GM21576 (cell line): ENCODE results near the gene OR7G2.
"Not testable (repeated sequence)": the region's sequence is repeated elsewhere in the genome, so short reads cannot be mapped to it uniquely, and the experiment has no call there.

Source experiments
- ATAC-seq: cut with Tn5 transposase; IDR thresholded peaks from one replicate; pipeline ENCODE4 v1.9.1; 2021; ENCODE audit warnings: mild to moderate bottlenecking, moderate library complexity; ENCODE audit not compliant: unreplicated experiment

Gene OR7G2

DNA sequence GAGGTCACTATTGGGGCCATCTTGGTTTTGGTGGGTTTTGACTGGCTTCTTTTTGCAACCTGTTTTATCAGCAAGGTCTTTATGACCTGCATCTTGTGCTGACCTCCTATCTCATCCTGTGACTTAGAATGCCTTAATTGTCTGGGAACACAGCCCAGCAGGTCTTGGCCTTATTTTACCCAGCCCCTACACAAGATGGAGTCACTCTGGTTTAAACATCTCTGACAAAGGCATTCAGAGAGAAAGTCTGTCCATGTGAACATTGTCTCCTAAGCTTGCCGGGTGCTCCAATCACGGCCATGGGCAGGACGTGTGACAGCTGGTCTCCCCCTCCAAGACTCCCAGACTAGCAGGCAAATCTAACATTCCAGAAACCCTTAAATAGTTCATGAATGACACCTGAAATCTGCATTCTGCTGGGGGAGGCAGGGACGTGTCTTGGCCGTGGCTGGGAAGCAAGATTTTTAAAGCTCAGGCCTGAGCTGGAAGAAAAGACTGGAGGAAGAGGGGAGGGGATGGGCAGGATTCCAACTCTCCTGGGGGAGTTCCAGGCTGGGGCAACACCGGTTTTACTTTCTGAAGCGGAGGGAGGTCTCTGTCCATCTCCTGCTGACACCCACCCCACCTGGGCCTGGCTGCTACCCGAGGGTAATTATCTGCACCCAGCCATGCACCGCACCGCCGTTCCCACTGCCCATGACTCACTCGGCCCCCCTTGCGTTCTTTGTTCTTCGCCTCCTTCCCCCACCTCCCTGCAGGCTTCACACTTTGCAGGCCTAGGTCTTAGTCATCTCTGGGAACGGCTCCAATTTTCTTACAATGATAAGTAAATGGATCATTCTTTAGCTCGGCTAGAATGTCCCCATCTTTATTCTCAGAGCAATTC, 32.0 kb downstream of the OR7G2 start:
- ATAC-seq, result no peak

DNA sequence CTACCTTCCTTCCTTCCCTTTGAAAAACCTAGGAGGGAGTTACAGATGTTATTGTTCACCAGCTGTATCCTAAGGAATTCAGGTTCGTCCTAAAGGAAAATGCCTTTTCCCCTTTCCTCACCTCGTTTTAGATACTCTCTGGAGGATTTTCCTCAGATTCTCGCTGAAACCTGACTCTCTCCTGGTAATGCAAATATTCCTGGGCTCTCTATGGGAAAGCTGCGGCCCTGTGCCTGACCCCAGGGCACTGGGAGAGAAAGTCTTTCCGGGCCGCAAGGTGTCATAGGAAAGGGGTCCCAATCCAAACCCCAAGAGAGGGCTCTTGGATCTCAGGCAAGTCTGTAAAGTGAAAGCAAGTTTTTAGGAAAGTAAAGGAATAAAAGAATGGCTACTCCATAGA, 33.5 kb downstream of the OR7G2 start:
- no peak for ATAC-seq

DNA sequence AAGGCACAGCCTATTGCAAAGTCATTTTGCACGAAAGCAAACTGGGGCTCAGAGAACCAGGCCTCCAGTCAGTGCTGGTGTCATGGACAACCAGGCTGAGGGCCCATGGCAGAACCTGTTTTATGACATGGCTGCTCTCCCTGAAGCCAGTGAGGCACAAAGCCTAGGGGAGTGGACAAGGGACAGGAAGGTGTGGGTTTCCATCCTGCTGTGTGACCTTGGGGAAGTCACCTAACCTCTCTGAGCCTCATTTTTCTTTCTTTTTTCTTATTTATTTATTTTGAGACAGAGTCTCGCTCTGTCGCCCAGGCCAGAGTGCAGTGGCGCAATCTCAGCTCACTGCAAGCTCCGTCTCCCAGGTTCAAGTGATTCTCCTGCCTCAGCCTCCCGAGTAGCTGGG, 35.6 kb downstream of the OR7G2 start:
- ATAC-seq, result not testable (repeated sequence)

DNA sequence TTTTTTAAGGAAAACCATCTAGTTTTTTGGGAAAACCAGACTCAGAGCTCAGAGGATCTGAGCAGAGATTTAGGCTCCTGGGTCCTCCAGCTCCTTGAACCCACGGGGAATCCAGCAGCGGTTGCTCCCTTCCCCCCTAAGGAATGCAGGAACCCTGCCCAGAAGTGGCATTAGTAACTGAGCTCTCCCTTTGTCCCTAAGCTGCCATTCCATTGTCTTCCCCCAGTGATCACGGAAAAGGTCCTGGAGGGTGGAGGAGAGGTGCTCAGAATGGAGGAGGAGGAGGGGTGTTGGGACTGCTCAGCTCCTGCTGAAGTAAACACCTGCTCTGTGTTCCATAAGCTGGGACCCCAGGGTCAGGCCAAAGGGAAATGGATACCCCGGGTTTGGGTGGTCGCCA, 37.2 kb downstream of the OR7G2 start:
- no peak for ATAC-seq

DNA sequence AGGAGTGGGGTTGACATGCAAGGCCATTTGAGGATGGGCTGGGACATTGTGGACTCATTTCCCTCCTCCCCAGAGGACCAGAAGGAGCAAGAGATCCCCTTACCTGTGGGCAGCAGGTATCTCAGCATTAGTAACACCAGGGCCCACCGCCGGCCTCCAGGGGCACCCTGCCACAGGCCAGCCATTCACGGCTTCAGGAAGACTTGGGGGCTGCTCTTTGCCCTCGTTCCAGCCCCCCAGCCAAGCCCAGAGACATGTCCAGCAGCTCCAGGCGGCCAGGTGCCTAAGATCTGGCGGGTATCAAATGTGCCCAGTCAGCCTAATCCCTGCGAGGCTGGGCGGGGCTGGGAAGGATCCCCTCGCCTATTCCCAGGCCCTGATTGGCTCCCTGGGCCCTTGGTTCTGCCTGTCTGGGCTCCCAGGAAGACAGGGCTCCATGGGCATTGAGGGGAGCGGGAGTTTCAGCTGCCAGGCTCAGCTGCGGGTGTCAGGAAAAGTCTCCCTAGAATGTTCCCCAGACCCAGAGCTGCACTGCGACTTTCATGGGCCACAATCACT, 41.7 kb downstream of the OR7G2 start:
- ATAC-seq, result no peak

DNA sequence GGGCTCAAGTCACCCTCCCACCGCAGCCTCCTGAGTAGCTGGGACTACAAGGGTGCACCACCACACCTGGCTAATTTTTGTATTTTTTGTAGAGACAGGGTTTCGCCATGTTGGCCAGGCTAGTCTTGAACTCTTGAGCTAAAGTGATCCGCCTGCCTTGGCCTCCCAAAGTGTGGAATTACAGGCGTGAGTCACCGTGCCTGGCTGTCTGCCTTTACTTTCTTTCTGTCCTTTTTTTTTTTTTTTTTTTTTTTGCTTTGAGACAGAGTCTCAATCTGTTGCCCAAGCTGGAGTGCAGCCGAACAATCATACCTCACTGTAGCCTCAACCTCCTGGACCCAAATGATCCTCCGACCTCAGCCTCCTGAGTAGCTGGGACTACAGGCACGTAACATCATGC, 45.4 kb downstream of the OR7G2 start:
- no peak for ATAC-seq

DNA sequence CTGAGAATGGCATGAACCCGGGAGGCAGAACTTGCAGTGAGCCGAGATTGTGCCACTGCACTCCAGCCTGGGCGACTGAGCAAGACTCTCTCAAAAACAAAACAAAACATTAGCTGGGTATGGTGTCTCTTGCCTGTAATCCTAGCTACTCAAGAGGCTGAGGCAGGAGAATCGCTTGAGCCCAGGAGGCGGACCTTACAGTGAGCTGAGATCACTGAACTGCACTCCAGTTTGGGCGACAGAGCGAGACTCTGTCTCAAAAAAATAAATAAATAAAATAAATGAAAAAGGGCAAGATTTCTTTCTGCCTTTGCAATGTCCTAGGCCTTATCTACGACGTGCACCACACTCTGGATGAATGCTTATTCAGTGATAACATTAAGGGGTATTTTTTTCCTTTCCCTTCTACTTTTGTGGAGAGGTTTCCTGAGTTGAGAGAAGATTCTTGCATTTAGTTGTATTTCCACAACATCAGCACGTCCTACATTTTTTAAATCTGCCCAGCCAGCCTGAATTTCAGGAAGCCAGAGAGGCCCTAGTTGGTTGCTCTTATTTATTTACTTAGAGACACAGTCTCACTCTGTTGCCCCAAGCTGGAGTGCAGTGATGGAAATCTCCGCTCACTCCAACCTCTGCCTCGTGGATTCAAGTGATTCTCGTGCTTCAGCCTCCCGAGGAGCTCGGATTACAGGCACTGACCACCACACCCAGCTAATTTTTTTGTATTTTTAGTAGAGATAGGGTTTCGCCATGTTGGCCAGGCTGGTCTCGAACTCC, 46.5 kb downstream of the OR7G2 start:
- ATAC-seq, result no peak

DNA sequence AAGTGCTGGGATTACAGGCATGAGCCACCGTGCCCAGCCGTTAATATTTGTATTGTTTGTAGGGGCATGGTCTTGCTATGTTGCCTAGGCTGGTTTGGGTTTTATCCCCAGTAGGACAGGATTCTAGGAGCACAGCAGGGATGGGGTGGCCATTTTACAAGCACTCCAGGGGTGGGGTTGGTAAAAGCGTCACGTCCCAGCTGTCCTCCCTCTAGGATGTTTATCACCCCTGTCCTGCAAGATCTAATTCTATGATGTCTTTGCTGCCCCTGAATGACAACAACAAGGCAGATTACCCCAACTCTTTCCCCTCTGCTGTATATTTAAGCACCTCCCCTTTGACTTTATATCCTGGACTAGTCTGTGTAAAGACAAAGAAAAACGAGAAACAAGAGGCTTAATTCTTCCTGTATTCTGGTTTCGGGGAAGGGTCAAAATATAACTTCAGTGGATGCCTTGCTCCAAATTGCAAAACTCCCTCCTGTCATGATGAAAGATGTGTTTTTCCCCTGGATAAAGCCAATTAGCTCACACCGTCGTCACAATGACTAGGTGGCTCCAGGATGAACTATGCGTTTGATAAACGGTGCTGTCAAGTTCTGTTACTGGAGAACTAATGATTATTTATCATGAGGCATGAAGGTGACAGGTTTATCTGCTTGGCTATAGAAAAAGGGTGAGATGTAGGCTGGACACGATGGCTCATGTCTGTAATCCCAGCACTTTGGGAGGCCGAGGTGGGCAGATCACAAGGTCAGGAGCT, 48.2 kb downstream of the OR7G2 start:
- ATAC-seq, result no peak

DNA sequence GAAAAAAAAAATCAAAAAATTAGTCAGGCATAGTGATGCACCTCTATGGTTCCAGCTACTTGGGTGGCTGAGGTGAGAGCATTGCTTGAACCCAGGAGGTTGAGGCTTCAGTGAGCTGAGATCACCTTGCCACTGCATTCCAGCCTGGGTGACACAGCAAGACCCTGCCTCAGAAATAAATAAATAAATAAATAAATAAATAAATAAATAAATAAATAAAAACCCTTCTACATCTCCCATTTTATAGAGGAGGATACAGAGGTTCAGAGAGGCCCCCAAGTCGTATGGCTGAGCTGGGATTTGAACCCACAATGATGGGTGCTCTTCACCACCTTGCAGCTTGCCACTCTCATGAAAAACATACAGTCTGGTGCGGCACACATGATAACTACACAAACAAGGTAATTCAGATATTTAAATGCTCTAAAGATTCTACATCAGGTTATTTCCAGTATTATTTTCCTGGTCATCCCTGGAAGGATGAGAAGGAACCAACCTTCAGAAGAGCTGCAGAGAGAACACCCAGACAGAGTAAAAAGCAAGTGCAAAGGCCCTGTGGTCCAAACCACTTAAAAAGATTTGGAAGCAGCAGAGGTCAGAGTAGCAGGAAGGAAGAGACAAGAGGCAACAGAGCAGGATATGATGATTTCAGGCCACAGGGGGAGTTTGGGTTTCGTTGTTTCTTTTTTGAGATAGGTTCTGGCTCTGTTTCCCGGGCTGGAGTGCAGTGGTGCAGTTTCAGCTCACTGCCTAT, 49.6 kb downstream of the OR7G2 start:
- ATAC-seq, result no peak

DNA sequence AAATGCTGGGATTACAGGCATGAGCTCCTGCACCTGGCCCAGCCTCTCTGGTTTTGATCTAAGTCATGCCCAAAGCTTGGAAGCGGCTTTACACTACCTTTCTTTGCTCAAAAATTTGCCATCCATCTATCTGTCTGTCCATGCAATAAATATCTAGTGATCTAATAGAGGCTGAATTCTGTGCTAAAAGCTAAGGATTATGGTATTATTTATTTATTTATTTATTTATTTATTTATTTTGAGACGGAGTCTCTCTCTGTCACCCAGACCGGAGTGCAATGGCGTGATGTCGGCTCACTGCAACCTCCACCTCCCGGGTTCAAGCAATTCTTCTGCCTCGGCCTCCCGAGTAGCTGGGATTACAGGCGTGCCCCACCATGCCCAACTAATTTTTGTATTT, 51.1 kb downstream of the OR7G2 start:
- ATAC-seq, result not testable (repeated sequence)

DNA sequence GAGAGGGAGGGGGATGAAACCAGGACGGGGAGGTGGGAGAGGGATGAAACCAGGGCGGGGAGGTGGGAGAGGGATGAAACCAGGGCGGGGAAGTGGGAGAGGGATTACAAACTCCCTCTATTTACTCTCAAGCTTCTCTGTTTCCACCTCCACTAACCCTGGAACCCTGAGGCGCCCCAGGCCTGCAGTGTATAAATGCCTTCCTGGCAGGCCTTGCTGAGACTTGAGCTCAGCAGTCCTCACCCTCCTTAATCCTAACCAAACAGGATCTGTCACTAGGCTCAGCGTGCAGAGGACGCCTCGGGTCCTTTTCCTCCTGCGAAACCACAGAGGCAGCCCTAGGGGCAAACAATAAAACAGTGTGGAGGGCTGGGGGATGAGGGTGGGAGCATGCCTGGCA, 52.5 kb downstream of the OR7G2 start:
- no peak for ATAC-seq

DNA sequence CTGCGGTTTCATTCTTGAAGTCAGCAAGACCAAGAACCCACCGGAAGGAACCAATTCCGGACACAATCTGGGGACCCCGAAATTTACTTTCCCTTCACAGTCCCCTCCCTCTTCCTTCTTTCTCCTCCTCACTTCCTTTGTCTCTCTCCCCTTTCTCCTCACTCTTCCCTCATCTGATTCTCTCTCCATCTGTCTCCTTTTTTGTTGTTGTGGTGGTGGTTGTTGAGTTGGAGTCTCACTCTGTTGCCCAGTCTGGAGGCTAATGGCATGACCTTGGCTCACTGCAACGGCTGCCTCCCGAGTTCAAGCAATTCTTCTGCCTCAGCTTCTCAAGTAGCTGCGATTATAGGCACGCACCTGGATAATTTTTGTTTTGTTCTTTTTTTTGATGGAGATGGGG, 53.1 kb downstream of the OR7G2 start:
- ATAC-seq, result no peak

DNA sequence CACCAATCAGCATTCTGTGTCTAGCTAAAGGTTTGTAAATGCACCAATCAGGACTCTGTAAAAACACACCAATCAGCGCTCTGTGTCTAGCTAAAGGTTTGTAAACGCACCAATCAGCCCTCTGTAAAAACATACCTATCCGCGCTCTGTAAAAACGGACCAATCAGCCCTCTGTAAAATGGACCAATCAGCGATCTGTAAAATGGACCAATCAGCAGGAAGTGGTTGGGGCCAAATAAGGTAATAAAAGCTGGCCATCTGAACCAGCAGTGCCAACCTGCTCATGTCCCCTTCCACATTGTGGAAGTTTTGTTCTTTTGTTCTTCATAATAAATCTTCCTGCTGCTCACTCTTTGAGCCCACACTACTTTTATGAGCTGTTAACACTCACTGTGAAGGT, 53.6 kb downstream of the OR7G2 start:
- ATAC-seq, result not testable (repeated sequence)

DNA sequence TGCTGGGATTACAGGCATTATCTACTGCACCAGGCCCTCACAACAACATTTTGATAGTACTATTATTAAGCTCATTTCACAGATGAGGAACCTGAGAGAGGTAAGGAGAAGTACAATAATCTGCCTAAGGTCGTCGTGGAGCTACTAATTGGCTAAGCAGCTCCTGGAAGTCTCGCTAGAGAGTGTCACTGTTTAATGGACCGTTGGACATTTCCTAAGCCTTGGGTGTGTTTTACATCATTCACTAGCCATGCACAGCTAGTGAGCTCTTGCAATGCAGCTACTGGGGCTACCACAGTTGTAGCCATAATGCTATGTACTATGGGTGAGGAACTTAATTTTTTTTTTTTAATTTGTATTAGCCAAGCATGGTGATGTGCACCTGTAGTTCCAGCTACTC, 54.4 kb downstream of the OR7G2 start:
- no peak for ATAC-seq
